ENCODE data around the gene ADORA1. TPM values are rescaled to one million over a fixed set of nuclear protein-coding genes. Genes with fewer than 3 reads are reported as not detected.

Gene ADORA1
- total and polyA plus RNA-seq, 11 donors = 0.81 to 17.8 (median 9.5) TPM

GRCh38 chr1:203113308-203113707 is 14.2 kb upstream of the ADORA1 start:
- WGBS, 4 donors = 59 to 84% (median 76%) methylated on average over 4 of the region's 4 CpGs
- Histone ChIP-seq H3K4me3 (no peak overlapping the region), H3K36me3 (no peaks in the 10 kb centered on the region), H3K27ac (no peak overlapping the region), H3K27me3 (peaks cover 0 to 30% (median 5%) of the 10 kb centered on the region in 9 donors), H3K9me3 (no peaks in the 10 kb centered on the region), H3K4me1 (peaks cover 0 to 9% (median 2%) of the 10 kb centered on the region in 12 donors)
- ATAC-seq = no peak
- TF ChIP-seq CTCF (IDR thresholded peaks at IDR 0.05) = no peak
- no peak for TF ChIP-seq POLR2A (IDR thresholded peaks at IDR 0.05)
- intact Hi-C loops (cut with DNase I) = loop anchor here in 1 of 10 donors (5.0 kb wide), 1 partner anchor 71 kb away; no protein-coding TSS in a partner anchor
- no peak for DNase-seq

- no peaks in the 10 kb centered on the region for H3K9me3 ChIP-seq
- H3K4me1 ChIP-seq = peaks cover 0 to 11% (median 3%) of the 10 kb centered on the region in 12 donors
- intact Hi-C loops (cut with DNase I) = loop anchor here in 1 of 10 donors (5.0 kb wide), 1 partner anchor 72 kb away; no protein-coding TSS in a partner anchor
- H3K4me3 ChIP-seq = no peak overlapping the region
- WGBS, 4 donors = 72 to 84% (median 79%) methylated on average over 7 of the region's 7 CpGs
- DNase-seq (no peak), ATAC-seq (no peak)
- H3K27ac ChIP-seq = no peak overlapping the region
- TF ChIP-seq CTCF (IDR thresholded peaks at IDR 0.05) = no peak
- no peak for TF ChIP-seq POLR2A (IDR thresholded peaks at IDR 0.05)
- no peaks in the 10 kb centered on the region for H3K36me3 ChIP-seq
- H3K27me3 ChIP-seq = peaks cover 0 to 30% (median 11%) of the 10 kb centered on the region in 9 donors
These were observed 13.3 kb upstream of the ADORA1 start for GRCh38 chr1:203114202-203114601.

- intact Hi-C loops (cut with DNase I) = loop anchor here in 8 of 10 donors (2.0 to 5.0 kb wide), 4 partner anchors 56 to 101 kb away; no protein-coding TSS in a partner anchor
- H3K4me3 ChIP-seq = no peak overlapping the region
- H3K9me3 ChIP-seq = no peaks in the 10 kb centered on the region
- 67 to 75% (median 70%) methylated on average over 9 to 10 of the region's 10 CpGs for WGBS, 4 donors
- DNase-seq (no peak), ATAC-seq (no peak)
- no peaks in the 10 kb centered on the region for H3K36me3 ChIP-seq
- H3K4me1 ChIP-seq = peaks cover 0 to 11% (median 3%) of the 10 kb centered on the region in 12 donors
- TF ChIP-seq CTCF (IDR thresholded peaks at IDR 0.05) (no peak), POLR2A (IDR thresholded peaks at IDR 0.05) (no peak)
- H3K27me3 ChIP-seq = peaks cover 0 to 48% (median 12%) of the 10 kb centered on the region in 9 donors
- H3K27ac ChIP-seq = no peak overlapping the region
These were observed 11.3 kb upstream of the ADORA1 start for GRCh38 chr1:203116091-203116820.

All from heart left ventricle (tissue), 16 donors.